ENCODE measurements around the gene GPER1.
A peak's percentile ranks its signal among the peaks of the same experiment; 100 is the strongest.

The GPER1 gene

DNA sequence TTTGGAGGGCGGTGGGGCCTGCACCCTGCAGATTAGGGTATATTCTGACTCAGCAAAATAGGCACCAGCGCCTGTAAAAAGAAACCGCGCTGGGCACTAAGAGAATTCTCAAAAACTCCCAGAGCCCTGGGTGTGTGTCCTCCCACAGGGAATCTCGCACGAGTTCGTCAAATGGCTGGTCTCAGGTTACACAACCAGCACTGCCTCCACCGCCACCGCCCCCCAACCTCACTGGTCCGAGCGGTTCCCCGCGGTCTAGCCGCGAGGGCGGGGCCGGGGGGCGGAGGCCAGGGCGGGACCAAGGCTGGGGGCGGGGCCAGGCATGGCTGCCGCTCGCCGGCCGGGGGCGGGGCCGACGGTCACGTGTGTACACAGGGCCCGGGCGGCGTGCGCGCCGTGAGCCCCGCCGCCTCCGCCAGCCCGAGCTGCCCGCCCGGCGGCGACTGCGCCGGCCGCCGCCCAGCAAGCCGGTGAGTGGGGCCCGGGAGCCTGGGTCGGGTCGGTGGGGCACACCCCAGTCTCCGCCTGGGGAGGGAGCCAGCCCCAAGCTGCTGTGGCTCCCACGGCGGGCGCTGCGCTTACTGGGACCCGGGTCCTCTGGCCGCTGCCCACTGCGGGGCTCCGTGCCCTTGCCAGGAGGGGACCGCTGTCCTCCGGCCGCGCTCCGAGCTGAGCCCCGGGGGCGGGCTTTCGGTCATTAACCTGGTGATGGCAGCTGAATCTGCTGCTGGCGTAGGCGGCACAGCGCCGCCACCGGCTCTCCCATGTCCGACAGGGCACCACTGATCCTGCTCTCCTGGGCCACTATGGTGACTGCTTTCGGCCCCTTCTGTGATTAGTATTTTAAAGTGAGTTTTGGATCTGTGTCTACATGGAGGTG lies 43.5 kb upstream of the GPER1 start, which contains the start of gene GPR146:
Gene GPR146, plus strand, starts transcription at position 358 of the 880 bp plus-strand sequence. CDS start 12,970 bp downstream, outside the sequence.
- in situ Hi-C loops (cut with HindIII; ENCODE audit: low sequenced_read_pairs) = loop anchor here (5.0 kb wide), 1 partner anchor 53 kb away; no protein-coding TSS in a partner anchor
- TF ChIP-seq, protein P1, sequence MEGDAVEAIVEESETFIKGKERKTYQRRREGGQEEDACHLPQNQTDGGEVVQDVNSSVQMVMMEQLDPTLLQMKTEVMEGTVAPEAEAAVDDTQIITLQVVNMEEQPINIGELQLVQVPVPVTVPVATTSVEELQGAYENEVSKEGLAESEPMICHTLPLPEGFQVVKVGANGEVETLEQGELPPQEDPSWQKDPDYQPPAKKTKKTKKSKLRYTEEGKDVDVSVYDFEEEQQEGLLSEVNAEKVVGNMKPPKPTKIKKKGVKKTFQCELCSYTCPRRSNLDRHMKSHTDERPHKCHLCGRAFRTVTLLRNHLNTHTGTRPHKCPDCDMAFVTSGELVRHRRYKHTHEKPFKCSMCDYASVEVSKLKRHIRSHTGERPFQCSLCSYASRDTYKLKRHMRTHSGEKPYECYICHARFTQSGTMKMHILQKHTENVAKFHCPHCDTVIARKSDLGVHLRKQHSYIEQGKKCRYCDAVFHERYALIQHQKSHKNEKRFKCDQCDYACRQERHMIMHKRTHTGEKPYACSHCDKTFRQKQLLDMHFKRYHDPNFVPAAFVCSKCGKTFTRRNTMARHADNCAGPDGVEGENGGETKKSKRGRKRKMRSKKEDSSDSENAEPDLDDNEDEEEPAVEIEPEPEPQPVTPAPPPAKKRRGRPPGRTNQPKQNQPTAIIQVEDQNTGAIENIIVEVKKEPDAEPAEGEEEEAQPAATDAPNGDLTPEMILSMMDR (IDR thresholded peaks at IDR 0.05; ENCODE audit: low read depth, low read length, missing control alignments) = peak; percentile 74
- DNase-seq (ENCODE audit: low read depth) = peak; percentile 89
- H3K4me3 ChIP-seq (ENCODE audit: low read depth, low read length) = peak within 1 kb of the TSS; percentile 53

DNA sequence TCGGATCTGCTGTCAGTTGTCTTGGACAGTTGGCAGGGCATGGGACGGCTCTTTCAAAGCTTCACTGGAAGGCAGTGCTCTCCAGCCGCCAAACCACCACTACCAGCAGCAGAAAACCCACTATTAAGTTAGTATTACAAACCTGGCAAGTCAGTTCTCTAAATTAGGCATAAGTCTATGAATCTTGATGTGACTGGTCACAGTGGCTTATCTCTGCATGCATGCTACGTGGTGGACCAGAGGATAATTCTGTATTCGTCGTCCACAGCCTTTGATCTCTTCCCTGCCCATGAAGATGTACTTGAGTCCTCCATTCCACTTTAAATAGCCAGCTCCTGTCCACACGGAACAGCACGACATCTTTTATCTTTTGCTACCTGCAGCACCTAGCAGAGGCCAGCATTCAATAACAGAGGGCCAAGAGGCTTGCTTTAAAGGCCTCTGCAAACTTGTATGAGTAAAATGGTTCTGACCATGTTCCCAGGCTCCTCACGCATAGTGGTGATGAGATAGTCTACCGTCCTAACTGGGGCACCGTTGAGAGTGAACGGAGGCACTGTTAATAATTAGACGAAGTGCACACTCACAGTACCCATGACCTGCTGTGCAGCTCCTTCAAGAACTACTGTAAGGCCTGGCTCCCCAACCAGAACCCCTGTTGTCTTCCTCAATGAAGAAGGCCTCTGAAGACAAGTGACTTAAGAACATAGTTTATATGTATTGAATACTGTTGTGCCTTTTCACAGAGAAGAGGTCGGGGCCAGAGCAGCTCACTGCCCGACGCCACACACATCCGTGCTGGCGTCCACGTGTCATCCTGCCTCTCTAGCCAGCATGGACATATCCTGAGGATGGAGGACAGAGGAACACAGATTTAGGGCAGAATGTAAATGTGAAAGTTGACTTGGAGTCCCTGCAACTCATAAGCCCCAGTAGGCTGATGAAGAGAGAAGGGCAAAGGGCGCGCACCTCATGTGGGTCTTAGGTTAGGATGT lies 42.5 kb upstream of the GPER1 start:
- in situ Hi-C loops (cut with HindIII; ENCODE audit: low sequenced_read_pairs) = loop anchor here (5.0 kb wide), 1 partner anchor 52 kb away; no protein-coding TSS in a partner anchor
- no peak for DNase-seq (ENCODE audit: low read depth)
- TF ChIP-seq, protein P1 (IDR thresholded peaks at IDR 0.05; ENCODE audit: low read depth, low read length, missing control alignments) = no peak
- peak overlapping the region; percentile 53 for H3K4me3 ChIP-seq (ENCODE audit: low read depth, low read length)

DNA sequence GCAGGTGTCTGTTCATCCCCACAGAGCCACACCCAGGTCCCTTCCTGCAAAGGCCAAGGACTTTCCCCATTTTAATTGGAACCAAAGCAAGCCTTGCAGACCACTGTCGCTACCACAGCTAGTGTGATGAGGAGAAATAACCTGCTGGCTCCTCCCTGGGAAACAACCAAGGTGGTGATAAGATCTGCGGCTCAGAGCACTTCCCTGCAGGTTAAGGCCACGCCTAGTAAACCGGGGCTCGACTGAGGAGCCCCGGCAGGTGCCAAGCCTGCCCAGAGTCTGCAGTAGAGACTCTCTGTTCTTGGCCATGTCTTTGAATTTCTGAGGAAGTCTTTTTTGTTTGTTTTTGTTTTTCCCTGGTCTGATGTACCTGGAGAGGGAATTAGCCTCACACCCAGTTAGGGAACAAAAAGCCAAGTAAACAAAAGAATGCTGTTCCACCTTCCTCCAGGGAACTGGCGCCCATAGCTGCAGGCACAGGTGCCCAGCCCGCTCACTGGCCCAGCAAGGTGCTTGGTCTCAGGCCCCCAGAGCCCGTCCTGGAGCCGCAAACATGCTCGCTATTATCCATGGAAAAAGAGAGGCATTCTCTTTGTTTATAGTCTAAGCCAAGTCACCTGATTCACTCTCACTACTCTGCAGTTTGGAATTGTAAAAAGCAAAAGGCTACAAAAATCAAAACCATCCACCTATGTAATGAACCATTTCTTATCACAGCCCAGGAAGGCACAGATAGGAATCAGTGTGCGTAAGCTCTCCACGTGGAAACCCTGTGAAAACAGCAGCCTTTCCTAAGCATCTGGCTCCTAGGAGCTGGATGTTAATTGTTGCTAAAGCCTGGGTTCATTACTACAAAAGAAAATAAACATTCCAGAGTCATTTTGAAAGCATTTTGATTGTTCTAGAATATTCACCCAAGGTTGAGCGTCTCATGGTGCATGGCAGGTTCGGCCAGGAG lies 40.9 kb upstream of the GPER1 start:
- H3K4me3 ChIP-seq (ENCODE audit: low read depth, low read length) = no peak overlapping the region
- TF ChIP-seq, protein P1 (IDR thresholded peaks at IDR 0.05; ENCODE audit: low read depth, low read length, missing control alignments) = no peak

DNA sequence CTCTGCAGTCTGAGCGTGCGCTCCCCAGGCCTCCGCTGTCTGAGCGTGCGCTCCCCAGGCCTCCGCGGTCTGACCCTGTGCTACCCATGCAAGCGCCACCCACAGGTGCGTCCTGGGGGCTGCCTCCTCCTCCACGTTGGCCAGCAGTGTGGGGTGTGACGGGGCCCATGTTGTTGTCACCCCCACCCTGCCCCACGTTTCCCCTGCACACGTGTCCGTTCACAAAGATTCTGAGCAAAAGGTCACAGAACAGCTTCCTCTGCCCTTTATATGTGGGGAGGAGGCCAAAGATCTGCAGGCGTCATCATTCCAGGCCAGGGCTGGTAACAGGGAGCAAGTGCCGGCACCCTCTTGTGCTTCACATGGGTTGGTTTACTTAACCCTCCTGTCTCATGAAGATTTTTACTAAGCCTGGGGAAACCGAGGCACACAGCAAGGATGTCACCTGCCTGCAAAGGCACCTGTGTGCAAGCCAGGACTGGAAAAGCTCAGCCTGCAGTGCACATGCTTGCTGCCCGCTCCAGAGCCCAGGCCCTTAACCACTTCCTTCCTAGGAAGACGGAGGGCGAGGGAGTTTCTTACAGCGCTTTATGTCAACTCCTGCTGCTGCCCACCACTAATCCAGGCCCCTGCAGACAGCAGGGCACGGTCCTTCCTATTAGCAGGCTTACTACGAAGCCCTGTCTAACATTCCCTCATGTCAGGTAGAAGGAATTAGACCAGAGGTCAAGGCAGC lies 38.7 kb upstream of the GPER1 start:
- TF ChIP-seq, protein P1 (IDR thresholded peaks at IDR 0.05; ENCODE audit: low read depth, low read length, missing control alignments) = no peak
- H3K4me3 ChIP-seq (ENCODE audit: low read depth, low read length) = no peak overlapping the region
- DNase-seq (ENCODE audit: low read depth) = no peak
- in situ Hi-C loops (cut with HindIII; ENCODE audit: low sequenced_read_pairs) = loop anchor here (5.0 kb wide), 1 partner anchor 48 kb away; no protein-coding TSS in a partner anchor

More for the DNA sequence above, 40.9 kb upstream of the GPER1 start:
- in situ Hi-C loops (cut with HindIII; ENCODE audit: low sequenced_read_pairs) = loop anchor here (5.0 kb wide), 1 partner anchor 50 kb away; no protein-coding TSS in a partner anchor
- DNase-seq (ENCODE audit: low read depth) = no peak

DNA sequence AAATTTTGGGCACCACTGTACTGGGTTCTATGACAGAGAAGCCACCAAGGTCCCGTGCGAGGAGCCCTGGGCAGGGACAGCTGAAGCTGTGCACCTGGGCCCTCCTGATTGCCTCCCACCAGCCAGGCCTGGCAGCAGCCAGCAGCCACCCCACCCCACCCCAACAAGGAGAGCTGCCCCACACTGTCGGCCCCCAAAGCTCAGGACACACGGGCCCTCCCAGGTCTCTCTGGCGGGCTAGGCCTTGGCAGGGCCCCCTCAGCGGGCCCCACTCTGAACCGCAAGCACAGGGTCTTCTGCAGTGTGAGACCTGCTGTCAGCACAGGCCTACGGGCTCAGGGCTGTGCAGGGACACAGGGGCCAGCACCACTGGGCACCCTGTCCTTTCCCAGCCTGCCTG lies 38.1 kb upstream of the GPER1 start:
- TF ChIP-seq, protein P1 (IDR thresholded peaks at IDR 0.05; ENCODE audit: low read depth, low read length, missing control alignments) = no peak
- DNase-seq (ENCODE audit: low read depth) = no peak
- in situ Hi-C loops (cut with HindIII; ENCODE audit: low sequenced_read_pairs) = loop anchor here (5.0 kb wide), 1 partner anchor 48 kb away; no protein-coding TSS in a partner anchor
- H3K4me3 ChIP-seq (ENCODE audit: low read depth, low read length) = no peak overlapping the region

Data from astrocyte of the cerebellum (primary cell).